ENCODE results near the gene ANKRD63. TPM values are rescaled to one million over a fixed set of nuclear protein-coding genes. Genes with fewer than 3 reads are reported as not detected.

Gene ANKRD63
- total RNA-seq, 1 donor = not detected

GRCh38 chr15:40302981-40303380, 20.1 kb upstream of the ANKRD63 start:
- H3K4me3 ChIP-seq (ENCODE audit: low read depth, low read length) = no peak overlapping the region
- DNase-seq (ENCODE audit: low read depth) = no peak
- TF ChIP-seq CTCF (IDR thresholded peaks at IDR 0.05; ENCODE audit: insufficient read depth, low read length) = no peak

GRCh38 chr15:40302288-40302886, 19.5 kb upstream of the ANKRD63 start:
- TF ChIP-seq CTCF (IDR thresholded peaks at IDR 0.05; ENCODE audit: insufficient read depth, low read length) = no peak
- no peak overlapping the region for H3K4me3 ChIP-seq (ENCODE audit: low read depth, low read length)
- no peak for DNase-seq (ENCODE audit: low read depth)

GRCh38 chr15:40301467-40302179, 18.8 kb upstream of the ANKRD63 start:
- peak; percentile 24 for DNase-seq (ENCODE audit: low read depth)
- no peak for TF ChIP-seq CTCF (IDR thresholded peaks at IDR 0.05; ENCODE audit: insufficient read depth, low read length)
- H3K4me3 ChIP-seq (ENCODE audit: low read depth, low read length) = no peak overlapping the region

GRCh38 chr15:40300771-40301170, 17.9 kb upstream of the ANKRD63 start:
- no peak overlapping the region for H3K4me3 ChIP-seq (ENCODE audit: low read depth, low read length)

GRCh38 chr15:40300367-40300766, 17.5 kb upstream of the ANKRD63 start:
- no peak for DNase-seq (ENCODE audit: low read depth)
- no peak for TF ChIP-seq CTCF (IDR thresholded peaks at IDR 0.05; ENCODE audit: insufficient read depth, low read length)
- H3K4me3 ChIP-seq (ENCODE audit: low read depth, low read length) = no peak overlapping the region

More at GRCh38 chr15:40300771-40301170, 17.9 kb upstream of the ANKRD63 start:
- no peak for TF ChIP-seq CTCF (IDR thresholded peaks at IDR 0.05; ENCODE audit: insufficient read depth, low read length)
- no peak for DNase-seq (ENCODE audit: low read depth)

- DNase-seq (ENCODE audit: low read depth) = no peak
- no peak overlapping the region for H3K4me3 ChIP-seq (ENCODE audit: low read depth, low read length)
- TF ChIP-seq CTCF (IDR thresholded peaks at IDR 0.05; ENCODE audit: insufficient read depth, low read length) = no peak
Observed at GRCh38 chr15:40298216-40298935, 15.5 kb upstream of the ANKRD63 start.

Data from fibroblast of the aortic adventitia (primary cell).